NCI-H526 (cell line): Measurements from ENCODE around the gene MARVELD3.
"Not testable (repeated sequence)": the region's sequence is repeated elsewhere in the genome, so short reads cannot be mapped to it uniquely, and the experiment has no call there.

Experiments used
- DNase-seq, 2 experiments: peaks; one replicate each; lab custom pipeline; 2025; lab: John Stamatoyannopoulos, UW

The MARVELD3 gene

GRCh38 chr16:71626018-71626857 lies at the start of gene MARVELD3:
Gene MARVELD3 (plus strand): TSS chr16:71626184. CDS start chr16:71626230, 46 bp downstream.
- DNase-seq: peak; percentile 52 to 84

DNA sequence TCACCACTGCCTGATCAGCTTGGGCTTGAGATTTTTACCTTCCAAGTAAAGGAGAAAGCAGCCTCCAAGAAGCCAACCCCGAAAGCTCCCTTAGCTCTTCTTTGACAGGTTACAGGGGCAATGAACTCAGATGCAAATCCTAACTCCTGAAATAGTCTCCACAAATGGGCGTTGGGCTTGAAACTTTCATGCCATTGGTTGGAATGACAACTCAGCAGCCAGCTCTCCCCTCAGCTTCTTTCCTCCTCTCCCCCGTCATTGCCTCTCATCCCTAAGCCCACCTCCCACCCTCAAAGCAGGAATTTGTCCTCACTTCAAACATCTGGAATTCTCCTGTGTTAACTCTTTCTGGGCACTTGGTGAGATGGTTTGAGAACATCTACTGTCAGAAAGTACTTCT lies 49.0 kb upstream of the MARVELD3 start, which contains the start of gene TAT:
TAT (minus strand) TSS at position 122 of the 400 bp plus-strand sequence. CDS start 677 bp downstream, outside the sequence.
- DNase-seq: no peak

DNA sequence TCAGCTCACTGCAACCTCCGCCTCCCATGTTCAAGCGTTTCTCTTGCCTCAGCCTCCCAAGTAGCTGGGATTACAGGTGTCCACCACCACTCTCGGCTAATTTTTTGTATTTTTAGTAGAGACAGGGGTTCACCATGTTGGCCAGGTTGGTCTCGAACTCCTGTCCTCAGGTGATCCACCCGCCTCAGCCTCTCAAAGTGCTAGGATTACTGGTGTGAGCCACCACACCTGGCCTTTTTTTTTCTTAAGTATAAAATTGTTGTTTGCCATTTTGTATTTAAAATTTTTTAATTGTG lies 43.5 kb upstream of the MARVELD3 start:
- not testable (repeated sequence) for DNase-seq

- DNase-seq: no peak
These were observed 41.3 kb upstream of the MARVELD3 start for GRCh38 chr16:71584543-71585317.

- DNase-seq: peak; percentile 67 to 74
These were observed 40.7 kb upstream of the MARVELD3 start for GRCh38 chr16:71585318-71585703.

GRCh38 chr16:71589334-71589733 lies 36.6 kb upstream of the MARVELD3 start:
- DNase-seq: not testable (repeated sequence)

GRCh38 chr16:71590071-71590470 lies 35.9 kb upstream of the MARVELD3 start:
- DNase-seq: not testable (repeated sequence)

- no peak for DNase-seq
These were observed 35.4 kb upstream of the MARVELD3 start for GRCh38 chr16:71590584-71590983.

GRCh38 chr16:71591917-71592316 lies 34.1 kb upstream of the MARVELD3 start:
- no peak for DNase-seq

DNA sequence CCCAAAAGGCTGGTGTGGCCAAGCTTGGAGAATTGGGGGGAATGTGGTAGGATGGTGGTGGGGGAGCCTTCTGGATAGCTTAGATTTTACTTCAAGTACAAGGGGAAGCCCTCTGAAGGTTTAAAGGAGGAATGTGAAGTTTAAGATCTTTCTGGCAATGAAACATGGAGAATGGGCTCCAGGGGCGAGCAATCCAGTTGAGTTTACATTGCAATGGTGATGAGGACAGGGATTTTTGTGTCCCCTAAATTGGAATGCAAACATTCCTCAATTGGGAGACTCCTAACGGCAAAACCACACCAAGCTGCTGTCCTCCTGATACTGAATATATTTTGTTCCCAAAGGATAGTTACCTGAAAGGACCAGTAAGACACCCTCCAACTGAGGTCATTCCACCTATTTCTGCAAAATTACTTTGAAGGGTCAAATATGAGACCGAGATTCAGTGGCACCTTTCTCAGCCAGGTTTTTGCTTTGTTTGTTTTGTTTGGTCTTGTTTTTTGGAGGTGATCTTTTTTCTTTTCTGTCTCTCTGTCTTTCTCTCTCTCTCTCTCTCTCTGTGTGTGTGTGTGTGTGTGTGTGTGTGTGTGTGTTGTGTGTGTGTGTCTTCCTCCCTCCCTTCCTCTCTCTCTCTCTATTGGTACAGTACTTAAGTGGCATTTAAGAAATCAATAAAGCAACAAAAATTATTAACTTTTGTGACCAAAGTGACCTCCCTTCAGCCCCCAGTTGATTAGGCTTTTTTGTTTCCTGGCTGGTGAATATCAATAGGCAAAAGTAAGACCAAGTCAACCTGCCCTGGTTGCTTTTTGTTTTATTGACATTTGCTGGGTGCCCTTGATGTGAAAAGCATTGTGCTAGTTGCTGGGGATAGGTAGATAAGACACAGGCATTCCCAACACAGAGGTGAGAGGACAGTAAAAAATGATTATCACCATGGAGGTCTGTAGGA lies 32.7 kb upstream of the MARVELD3 start:
- DNase-seq: no peak

DNA sequence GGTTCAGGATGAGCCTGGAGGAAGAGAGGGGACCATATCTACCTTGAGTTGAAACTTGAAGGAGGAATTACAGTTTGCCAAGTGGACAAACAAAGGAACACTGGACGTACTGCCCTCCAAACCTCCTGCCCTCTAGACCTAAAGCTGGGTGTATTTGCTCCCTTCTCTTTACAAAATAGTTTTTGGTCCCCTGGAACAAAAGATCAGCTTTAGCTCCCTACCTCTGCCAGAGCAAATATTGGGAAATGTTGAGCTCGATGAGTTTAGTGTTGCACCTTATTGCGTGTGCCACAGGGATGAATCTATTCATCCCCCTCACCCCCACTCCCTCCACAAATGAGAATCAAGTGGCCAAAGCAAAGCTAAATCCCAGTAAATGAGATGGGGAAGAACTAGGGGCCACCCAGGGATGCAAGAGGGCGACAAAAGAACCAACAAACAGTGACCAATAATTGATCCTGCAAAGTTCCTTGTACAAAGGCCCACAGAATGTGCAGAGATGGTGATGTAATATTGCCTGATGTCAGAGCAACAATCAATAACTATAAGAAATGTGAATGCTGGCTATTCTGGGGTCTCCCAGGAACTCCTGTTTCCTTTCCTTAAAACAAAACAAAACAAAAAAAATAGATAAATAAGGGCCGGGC lies 31.9 kb upstream of the MARVELD3 start:
- no peak for DNase-seq

GRCh38 chr16:71595340-71595826 lies 30.6 kb upstream of the MARVELD3 start:
- DNase-seq: not testable (repeated sequence)

DNA sequence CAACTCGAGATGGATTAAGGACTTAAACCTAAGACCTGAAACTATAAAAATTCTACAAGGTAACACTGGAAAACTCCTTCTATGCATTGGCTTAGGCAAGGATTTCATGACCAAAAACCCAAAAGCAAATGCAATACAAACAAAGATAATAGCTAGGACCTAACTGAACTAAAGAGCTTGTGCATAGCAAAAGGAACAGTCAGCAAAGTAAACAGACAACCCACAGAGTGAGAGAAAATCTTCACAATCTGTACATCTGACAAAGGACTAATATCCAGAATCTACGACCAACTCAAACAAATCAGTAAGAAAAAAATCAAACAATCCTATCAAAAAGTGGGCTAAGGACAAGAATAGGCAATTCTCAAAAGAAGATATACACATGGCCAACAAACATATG lies 27.6 kb upstream of the MARVELD3 start:
- not testable (repeated sequence) for DNase-seq

- DNase-seq: no peak
These were observed 25.2 kb upstream of the MARVELD3 start for GRCh38 chr16:71600822-71601221.

DNA sequence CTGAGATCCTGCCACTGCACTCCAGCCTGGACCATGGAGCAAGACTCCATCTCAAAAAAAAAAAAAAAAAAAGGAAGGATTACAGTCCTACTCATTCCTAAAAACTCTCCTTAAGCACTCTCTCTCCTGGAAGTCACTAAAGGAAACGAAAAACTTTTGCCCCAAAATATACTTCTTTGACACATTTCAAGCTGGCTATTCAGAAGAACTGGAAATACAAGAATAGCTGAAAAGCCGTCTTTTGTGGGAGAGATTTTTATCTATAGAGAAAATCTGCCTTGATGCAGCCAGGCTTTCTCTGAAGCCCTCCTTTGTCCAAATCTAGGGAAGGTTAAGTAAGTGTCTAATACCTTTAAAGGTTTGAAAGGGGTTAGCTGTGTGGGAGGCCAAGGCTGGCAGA lies 16.9 kb upstream of the MARVELD3 start:
- DNase-seq: no peak

GRCh38 chr16:71610447-71610846 lies 15.5 kb upstream of the MARVELD3 start:
- no peak for DNase-seq

DNA sequence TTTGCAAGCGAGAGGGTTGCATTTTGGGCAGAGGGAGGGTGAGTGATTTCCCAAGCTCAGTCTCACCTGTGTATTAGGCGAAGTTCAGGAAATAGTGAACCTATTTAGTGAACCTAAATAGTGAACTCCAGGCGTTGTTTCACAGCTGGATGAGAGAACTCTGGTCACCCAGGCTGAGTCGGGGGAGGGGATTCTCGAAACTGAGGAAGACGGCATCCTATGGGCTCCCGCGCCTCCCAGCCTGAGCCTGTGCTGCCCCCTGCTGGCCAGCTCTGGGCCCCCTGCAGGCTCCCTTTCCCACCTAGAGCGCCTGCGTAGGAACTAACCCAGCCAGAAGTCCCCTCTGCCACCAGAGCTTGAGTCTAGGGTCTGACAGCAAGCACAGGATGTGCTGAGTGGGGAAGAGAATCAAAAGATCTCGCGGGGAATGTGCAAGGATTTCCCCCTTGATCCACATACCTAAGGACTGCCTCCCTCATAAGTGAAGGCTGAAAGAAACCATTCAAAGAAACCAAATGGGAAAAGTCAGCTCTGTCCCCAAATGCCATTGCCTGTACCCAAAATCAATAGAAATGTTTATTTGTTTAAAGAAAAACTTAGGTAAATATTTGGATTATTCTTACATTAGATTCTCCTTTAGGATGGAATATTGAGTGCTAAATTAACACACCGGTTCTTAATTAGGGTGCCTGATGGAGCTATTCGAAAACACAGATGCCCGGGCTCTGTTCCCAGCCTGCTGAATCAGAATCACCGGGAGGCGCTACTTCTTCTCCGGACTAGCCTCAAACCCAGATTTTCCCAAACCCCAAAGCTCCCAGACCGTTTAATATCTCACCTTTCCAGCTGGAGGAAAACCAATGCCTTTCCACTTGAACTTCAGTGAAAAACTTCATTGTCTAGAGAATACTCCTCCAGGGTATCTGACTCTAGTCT lies 14.8 kb upstream of the MARVELD3 start:
- peak; percentile 31 to 85 for DNase-seq

DNA sequence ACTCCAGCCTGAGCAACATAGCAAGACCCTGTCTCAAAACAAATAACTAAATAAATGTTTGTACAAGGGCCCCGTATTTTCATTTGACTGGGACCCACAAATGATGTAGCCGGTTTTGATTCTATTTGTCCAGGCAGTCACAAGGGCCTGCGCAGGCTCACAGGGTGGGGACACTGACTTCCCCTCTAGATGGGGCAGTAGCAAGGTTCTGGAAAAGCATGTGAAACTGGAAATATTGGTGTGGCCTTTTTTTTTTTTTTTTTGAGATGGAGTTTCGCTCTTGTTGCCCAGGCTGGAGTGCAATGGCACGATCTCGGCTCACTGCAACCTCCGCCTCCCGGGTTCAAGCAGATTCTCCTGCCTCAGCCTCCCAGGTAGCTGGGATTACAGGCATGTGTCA lies 11.0 kb upstream of the MARVELD3 start:
- DNase-seq: not testable (repeated sequence)

- no peak for DNase-seq
These were observed 7.6 kb upstream of the MARVELD3 start for GRCh38 chr16:71618429-71618828.

DNA sequence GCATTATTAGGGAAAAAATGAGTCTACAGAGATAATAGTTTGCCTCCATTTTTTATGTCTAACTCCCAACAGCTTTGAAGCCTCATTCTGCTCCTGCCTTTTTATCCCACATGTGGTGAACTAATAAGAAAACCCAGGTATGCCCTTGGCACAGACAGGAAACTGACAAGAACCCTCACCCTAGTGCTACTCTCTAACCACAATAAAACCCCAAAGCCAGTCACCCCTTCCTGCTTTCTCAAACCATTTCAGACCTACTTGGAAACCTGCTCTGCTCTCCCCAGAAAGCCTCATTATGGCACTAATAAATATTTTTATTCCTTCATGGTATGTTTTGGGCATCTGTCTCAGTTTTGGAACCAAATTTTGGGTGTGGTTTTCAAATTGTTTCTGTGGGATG lies 3.9 kb upstream of the MARVELD3 start:
- DNase-seq: no peak
